RWPE2 (cell line): ENCODE results near the gene NAALADL2.

Experiments
- ATAC-seq: fragments of 200-7000 bp; cut with Tn5 transposase; 3 replicates; pipeline ENCODE4 v1.9.1; 2021; ENCODE audit warnings: low read depth
- DNase-seq: peaks from one replicate; pipeline ENCODE4 v3.0.0-alpha.2; 2020; ENCODE audit warnings: low spot score
- H3K27ac ChIP-seq: fragments of 450-650 bp; 2 replicates; pipeline ENCODE4 v1.5.1; 2017; ENCODE audit warnings: mild to moderate bottlenecking; ENCODE audit not compliant: poor library complexity, severe bottlenecking
- H3K27me3 ChIP-seq: fragments of 250-450 bp; sonication (Bioruptor Pico); 2 replicates; pipeline ENCODE4 v1.5.1; 2021; ENCODE audit warnings: mild to moderate bottlenecking, moderate library complexity; ENCODE audit not compliant: insufficient read depth, poor library complexity, severe bottlenecking
- H3K36me3 ChIP-seq: fragments of 250-450 bp; sonication (Bioruptor Pico); 2 replicates; pipeline ENCODE4 v1.5.1; 2020; ENCODE audit warnings: low read depth, mild to moderate bottlenecking, moderate library complexity
- H3K4me1 ChIP-seq: fragments of 250-450 bp; sonication (Bioruptor Pico); 2 replicates; pipeline ENCODE4 v1.5.1; 2021; ENCODE audit warnings: mild to moderate bottlenecking, moderate library complexity; ENCODE audit not compliant: insufficient read depth, poor library complexity, severe bottlenecking
- H3K4me3 ChIP-seq: fragments of 250-450 bp; sonication (Bioruptor Pico); 2 replicates; pipeline ENCODE4 v1.5.1; 2021; ENCODE audit warnings: mild to moderate bottlenecking, moderate library complexity; ENCODE audit not compliant: severe bottlenecking
- H3K9me3 ChIP-seq: fragments of 250-450 bp; sonication (Bioruptor Pico); 2 replicates; pipeline ENCODE4 v1.5.1; 2021; ENCODE audit warnings: mild to moderate bottlenecking, moderate library complexity; ENCODE audit not compliant: severe bottlenecking
- TF ChIP-seq, protein P1 (sequence below): fragments of 450-650 bp; IDR thresholded peaks from one replicate; pipeline ENCODE4 v1.5.1; 2017; ENCODE audit warnings: mild to moderate bottlenecking, moderate library complexity; ENCODE audit not compliant: poor library complexity, severe bottlenecking

NAALADL2 gene

DNA sequence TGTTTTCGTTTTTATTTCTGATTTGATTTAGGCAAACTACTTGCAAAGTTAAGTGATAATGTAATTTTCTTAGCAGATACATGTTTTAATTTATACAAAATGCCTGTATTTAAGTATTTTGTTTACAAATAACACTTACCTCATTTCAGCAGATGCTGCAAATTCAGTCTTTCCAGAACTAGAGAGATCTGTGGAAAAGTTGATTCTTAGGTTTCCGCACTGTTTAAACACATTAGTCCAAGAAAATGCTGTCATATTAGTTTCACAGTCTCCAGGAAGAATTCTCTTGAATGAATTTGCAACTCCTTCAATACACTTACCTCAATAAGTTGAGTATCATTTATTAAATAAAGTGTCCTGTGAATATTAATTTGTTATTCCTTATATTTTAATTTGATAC is 383.1 kb downstream of the NAALADL2 start:
- Histone ChIP-seq H3K4me3 (no peak overlapping the region), H3K36me3 (no peaks in the 10 kb centered on the region), H3K27ac (no peak overlapping the region), H3K9me3 (no peaks in the 10 kb centered on the region), H3K4me1 (no peaks in the 10 kb centered on the region), H3K27me3 (no peaks in the 10 kb centered on the region)
- DNase-seq = no peak
- ATAC-seq = no peak
- TF ChIP-seq, protein P1, sequence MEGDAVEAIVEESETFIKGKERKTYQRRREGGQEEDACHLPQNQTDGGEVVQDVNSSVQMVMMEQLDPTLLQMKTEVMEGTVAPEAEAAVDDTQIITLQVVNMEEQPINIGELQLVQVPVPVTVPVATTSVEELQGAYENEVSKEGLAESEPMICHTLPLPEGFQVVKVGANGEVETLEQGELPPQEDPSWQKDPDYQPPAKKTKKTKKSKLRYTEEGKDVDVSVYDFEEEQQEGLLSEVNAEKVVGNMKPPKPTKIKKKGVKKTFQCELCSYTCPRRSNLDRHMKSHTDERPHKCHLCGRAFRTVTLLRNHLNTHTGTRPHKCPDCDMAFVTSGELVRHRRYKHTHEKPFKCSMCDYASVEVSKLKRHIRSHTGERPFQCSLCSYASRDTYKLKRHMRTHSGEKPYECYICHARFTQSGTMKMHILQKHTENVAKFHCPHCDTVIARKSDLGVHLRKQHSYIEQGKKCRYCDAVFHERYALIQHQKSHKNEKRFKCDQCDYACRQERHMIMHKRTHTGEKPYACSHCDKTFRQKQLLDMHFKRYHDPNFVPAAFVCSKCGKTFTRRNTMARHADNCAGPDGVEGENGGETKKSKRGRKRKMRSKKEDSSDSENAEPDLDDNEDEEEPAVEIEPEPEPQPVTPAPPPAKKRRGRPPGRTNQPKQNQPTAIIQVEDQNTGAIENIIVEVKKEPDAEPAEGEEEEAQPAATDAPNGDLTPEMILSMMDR = no peak

DNA sequence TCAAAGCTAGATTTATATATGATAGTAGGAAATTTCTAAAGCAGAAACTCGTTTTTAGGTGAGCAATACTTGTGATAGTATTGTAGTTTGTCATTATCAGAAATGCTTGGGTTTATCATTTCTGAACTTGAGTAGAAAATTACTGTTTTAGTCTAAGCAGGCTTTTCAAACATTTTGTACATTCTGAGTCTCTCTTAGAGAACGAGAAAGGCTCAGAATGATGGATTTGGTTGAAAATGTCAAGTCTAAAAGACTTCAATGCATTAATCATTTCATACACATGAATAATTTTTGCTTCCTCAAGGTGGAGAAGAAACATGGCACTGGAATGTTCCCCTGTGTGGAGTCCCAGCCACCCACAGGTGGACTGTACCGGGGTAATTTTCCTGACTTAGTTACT is 387.1 kb downstream of the NAALADL2 start:
- no peaks in the 10 kb centered on the region for H3K4me1 ChIP-seq
- no peaks in the 10 kb centered on the region for H3K9me3 ChIP-seq
- no peak for DNase-seq
- no peak for ATAC-seq
- H3K36me3 ChIP-seq = no peaks in the 10 kb centered on the region
- H3K27me3 ChIP-seq = no peaks in the 10 kb centered on the region
- no peak overlapping the region for H3K27ac ChIP-seq
- H3K4me3 ChIP-seq = no peak overlapping the region
- TF ChIP-seq, protein P1 = no peak

GRCh38 chr3:175246766-175247165 is 387.6 kb downstream of the NAALADL2 start:
- Histone ChIP-seq H3K27me3 (no peaks in the 10 kb centered on the region), H3K9me3 (no peaks in the 10 kb centered on the region), H3K4me1 (no peaks in the 10 kb centered on the region), H3K27ac (no peak overlapping the region), H3K4me3 (no peak overlapping the region), H3K36me3 (no peaks in the 10 kb centered on the region)
- ATAC-seq (no peak), DNase-seq (no peak)
- TF ChIP-seq, protein P1 = no peak

DNA sequence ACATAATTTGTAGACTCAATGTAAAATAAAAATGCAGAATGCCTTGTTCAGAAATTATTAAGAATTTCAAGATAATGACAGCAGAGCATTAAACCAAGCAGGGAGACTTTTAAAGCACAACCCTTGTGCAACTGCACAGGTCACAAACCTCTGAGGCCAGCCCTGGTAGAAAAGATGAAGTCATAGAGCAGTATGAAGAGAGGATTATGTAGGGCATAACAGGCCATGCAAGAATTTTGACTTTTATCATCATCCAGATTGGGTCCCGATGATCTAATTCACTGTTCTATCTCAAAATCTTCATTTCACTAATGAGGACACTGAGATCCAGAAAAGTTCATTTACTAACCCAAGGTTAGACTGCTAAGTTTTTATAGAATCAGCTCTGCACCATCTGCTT is 388.5 kb downstream of the NAALADL2 start:
- no peak overlapping the region for H3K4me3 ChIP-seq
- H3K36me3 ChIP-seq = no peaks in the 10 kb centered on the region
- ATAC-seq = no peak
- no peaks in the 10 kb centered on the region for H3K27me3 ChIP-seq
- TF ChIP-seq, protein P1 = no peak
- no peaks in the 10 kb centered on the region for H3K9me3 ChIP-seq
- DNase-seq = no peak
- H3K27ac ChIP-seq = no peak overlapping the region
- H3K4me1 ChIP-seq = no peaks in the 10 kb centered on the region

- Histone ChIP-seq H3K36me3 (no peaks in the 10 kb centered on the region), H3K4me3 (no peak overlapping the region), H3K4me1 (no peaks in the 10 kb centered on the region), H3K9me3 (no peaks in the 10 kb centered on the region), H3K27ac (no peak overlapping the region), H3K27me3 (no peaks in the 10 kb centered on the region)
- DNase-seq = no peak
- ATAC-seq = no peak
- TF ChIP-seq, protein P1 = no peak
Observed at GRCh38 chr3:175248832-175249231, 389.7 kb downstream of the NAALADL2 start.
